Spleen (tissue), 11 donors: ENCODE measurements around the gene CCDC174. TPM values are rescaled to one million over a fixed set of nuclear protein-coding genes. Genes with fewer than 3 reads are reported as not detected.

Source experiments
- DNase-seq: peaks from one replicate; pipeline ENCODE4 v3.0.0-alpha.2; 2020
- H3K27ac ChIP-seq, 8 donors: fragments of 200-600 bp; sonication (generic) in 7 of 8; 1 replicate in 4 of 8; 2 replicates in 4 of 8; pipeline versions ENCODE4 v1.5.0 to v1.8.0; 2016 to 2021; ENCODE audit warnings: inconsistent platforms in 4 of 8, mild to moderate bottlenecking in 4 of 8, moderate library complexity in 1 of 8
- H3K27me3 ChIP-seq, 7 donors: fragments of 200-600 bp; sonication (generic) in 6 of 7; replicated peaks in 1 of 7; 1 replicate in 4 of 7; 2 replicates in 3 of 7; pipeline versions ENCODE4 v1.5.0 to v1.8.0; 2016 to 2021; ENCODE audit warnings: inconsistent platforms in 3 of 7, mild to moderate bottlenecking in 1 of 7
- H3K36me3 ChIP-seq, 6 donors: fragments of 200-600 bp; sonication (generic) in 5 of 6; 1 replicate in 4 of 6; 2 replicates in 2 of 6; pipeline versions ENCODE4 v1.5.0 to v1.8.0; 2016 to 2021; ENCODE audit warnings: inconsistent platforms in 2 of 6
- H3K4me1 ChIP-seq, 6 donors: fragments of 200-600 bp; sonication (generic) in 5 of 6; 1 replicate in 3 of 6; 2 replicates in 3 of 6; pipeline versions ENCODE4 v1.5.0 to v1.8.0; 2016 to 2021; ENCODE audit warnings: inconsistent platforms in 3 of 6
- H3K4me3 ChIP-seq, 8 donors: fragments of 200-600 bp; sonication (generic) in 7 of 8; 1 replicate in 4 of 8; 2 replicates in 4 of 8; pipeline versions ENCODE4 v1.5.0 to v1.8.0; 2016 to 2021; ENCODE audit warnings: inconsistent platforms in 4 of 8, mild to moderate bottlenecking in 4 of 8, moderate library complexity in 2 of 8
- H3K9me3 ChIP-seq, 8 donors: fragments of 200-600 bp; sonication (generic) in 7 of 8; 1 replicate in 4 of 8; 2 replicates in 4 of 8; pipeline versions ENCODE4 v1.5.0 to v1.8.0; 2016 to 2021; ENCODE audit warnings: inconsistent platforms in 4 of 8
- POLR2A ChIP-seq, 3 donors: fragments of 450-650 bp; IDR thresholded peaks; one replicate each; pipeline ENCODE4 v1.5.1; 2017; ENCODE audit warnings: antibody characterized with exemption in 3 of 3, mild to moderate bottlenecking in 1 of 3
- POLR2AphosphoS5 ChIP-seq, 3 donors: sonication (generic); formaldehyde crosslinking; IDR thresholded peaks; one replicate each; pipeline ENCODE4 v1.5.1; 2017; ENCODE audit warnings: antibody characterized with exemption in 3 of 3
- WGBS, 5 donors: extraction: QIAGEN DNeasy Blood & Tissue Kit in 3 of 5; methylation state at CpG; one replicate each; pipeline versions ENCODE4 v1.1.5 to v1.1.7; 2013 to 2018; 5-methylcytosine and 5-hydroxymethylcytosine counted together
- intact Hi-C: fragments of 100-400 bp; cut with DNase I; formaldehyde crosslinking; loops from one replicate; pipeline ENCODE4 v1.15.0; 2023; ENCODE audit warnings: low total_unique reads
- polyA plus RNA-seq, 3 donors: library from polyadenylated mRNA; stranded (reverse); fragments of 200-250 nt; gene quantifications; one replicate each; pipeline ENCODE4 v1.2.1, GENCODE V29; 2013
- total RNA-seq, 7 donors: library from RNA; depleted of rRNA in 3 of 7; stranded (reverse); fragments of >200 nt in 3 of 7; fragmentation: NEBNext Ultra II Directional in 4 of 7; extraction: Animal tissue kit (Norgen Biotek cat#: 25700) in 4 of 7; gene quantifications; one replicate each; pipeline versions ENCODE4 v1.1.0 to v1.2.1, GENCODE V29; 2016 to 2021
- TF ChIP-seq, protein P1 (sequence below), 11 experiments: fragments of 200-600 bp in 7 of 11; fragments of 450-650 bp in 4 of 11; sonication (generic) in 4 of 11; IDR thresholded peaks in 8 of 11; conservative IDR thresholded peaks in 3 of 11; 1 replicate in 7 of 11; 2 replicates in 4 of 11; pipeline versions ENCODE4 v1.4.0 to v1.8.0; 2016 to 2021; ENCODE audit warnings: antibody characterized with exemption in 11 of 11, inconsistent platforms in 4 of 11, mild to moderate bottlenecking in 1 of 11
- donor health status: healthy with polysubstance abuse.
- donor health status: DM: no; HTN: no; CAD: no; lungs with moderate emphysema.
- donor health status: DM: no; HTN: no; CAD: no.
- donor health status: Bipolar disorder and iron deficiency.
- donor health status: healthy.
- donor health status: DM: no; HTN: no; CAD: no.
- donor health status: DM: yes; HTN: yes; CAD: no.

CCDC174 gene
- total and polyA plus RNA-seq, 10 donors = 14.0 to 41.0 (median 29.2) TPM

DNA sequence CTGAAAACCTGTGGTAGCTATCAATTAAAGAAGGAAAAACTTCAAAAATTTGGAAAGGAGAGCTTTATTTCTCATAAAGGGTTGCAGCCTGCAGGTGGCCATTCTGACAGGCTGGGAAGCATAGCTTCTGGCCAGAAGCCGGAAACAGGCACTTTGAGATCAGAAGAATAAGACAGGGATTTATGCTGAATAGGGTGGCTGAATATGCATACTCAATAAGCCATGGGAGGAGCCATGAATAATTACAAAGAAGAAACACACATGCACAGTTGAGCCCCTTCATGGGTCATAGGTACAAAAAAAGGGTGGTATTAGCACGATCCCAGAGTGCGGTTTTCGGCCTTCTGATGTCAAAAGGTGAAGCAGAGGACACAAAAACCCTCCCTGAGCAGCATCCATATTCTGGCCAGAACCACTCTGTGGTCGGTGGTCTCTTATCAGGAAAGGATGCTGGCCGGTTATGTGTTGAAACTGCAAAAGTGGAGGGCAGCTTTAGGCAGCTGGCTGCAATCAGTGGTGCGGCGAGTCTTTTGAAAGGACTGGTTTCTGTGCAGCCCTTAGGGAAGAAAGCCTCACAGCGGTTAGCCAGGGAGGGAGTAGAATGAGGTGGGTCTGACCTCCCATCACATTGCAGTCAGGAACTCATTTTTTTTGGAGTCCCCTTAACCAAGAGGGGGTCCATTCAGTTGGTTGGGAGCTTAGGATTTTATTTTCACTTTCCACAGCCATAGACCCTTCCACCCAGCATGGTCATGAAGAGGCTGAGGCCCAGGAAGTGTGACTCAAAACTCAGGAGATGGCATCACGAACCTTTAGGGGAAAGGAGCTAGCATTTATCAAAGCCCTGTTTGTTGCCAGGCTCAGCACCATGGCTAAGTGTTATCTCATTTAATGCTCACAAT, 34.7 kb upstream of the CCDC174 start:
- Histone ChIP-seq H3K36me3 (no peaks in the 10 kb centered on the region), H3K27me3 (peaks cover 0 to 34% (median 0%) of the 10 kb centered on the region in 7 donors), H3K27ac (no peak overlapping the region), H3K4me1 (no peaks in the 10 kb centered on the region), H3K4me3 (no peak overlapping the region), H3K9me3 (peaks cover 0 to 5% (median 0%) of the 10 kb centered on the region in 8 donors)
- DNase-seq = no peak
- TF ChIP-seq, protein P1, sequence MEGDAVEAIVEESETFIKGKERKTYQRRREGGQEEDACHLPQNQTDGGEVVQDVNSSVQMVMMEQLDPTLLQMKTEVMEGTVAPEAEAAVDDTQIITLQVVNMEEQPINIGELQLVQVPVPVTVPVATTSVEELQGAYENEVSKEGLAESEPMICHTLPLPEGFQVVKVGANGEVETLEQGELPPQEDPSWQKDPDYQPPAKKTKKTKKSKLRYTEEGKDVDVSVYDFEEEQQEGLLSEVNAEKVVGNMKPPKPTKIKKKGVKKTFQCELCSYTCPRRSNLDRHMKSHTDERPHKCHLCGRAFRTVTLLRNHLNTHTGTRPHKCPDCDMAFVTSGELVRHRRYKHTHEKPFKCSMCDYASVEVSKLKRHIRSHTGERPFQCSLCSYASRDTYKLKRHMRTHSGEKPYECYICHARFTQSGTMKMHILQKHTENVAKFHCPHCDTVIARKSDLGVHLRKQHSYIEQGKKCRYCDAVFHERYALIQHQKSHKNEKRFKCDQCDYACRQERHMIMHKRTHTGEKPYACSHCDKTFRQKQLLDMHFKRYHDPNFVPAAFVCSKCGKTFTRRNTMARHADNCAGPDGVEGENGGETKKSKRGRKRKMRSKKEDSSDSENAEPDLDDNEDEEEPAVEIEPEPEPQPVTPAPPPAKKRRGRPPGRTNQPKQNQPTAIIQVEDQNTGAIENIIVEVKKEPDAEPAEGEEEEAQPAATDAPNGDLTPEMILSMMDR (IDR thresholded peaks at IDR 0.05 in 8 of 11, conservative IDR thresholded peaks at IDR 0.05 in 3 of 11) = no peak
- no peak for TF ChIP-seq POLR2AphosphoS5 (IDR thresholded peaks at IDR 0.05)
- TF ChIP-seq POLR2A (IDR thresholded peaks at IDR 0.05) = no peak
- intact Hi-C loops = no loop called here
- 65 to 72% (median 67%) methylated on average over 10 of the region's 10 CpGs for whole genome bisulfite sequencing, 5 donors

GRCh38 chr3:14617508-14618023, 34.0 kb upstream of the CCDC174 start:
- Histone ChIP-seq H3K27ac (no peak overlapping the region), H3K4me1 (no peaks in the 10 kb centered on the region), H3K9me3 (peaks cover 0 to 5% (median 0%) of the 10 kb centered on the region in 8 donors), H3K27me3 (peaks cover 0 to 32% (median 0%) of the 10 kb centered on the region in 7 donors), H3K36me3 (no peaks in the 10 kb centered on the region), H3K4me3 (no peak overlapping the region)
- DNase-seq = no peak
- WGBS, 5 donors = 63 to 83% (median 72%) methylated on average over 6 of the region's 6 CpGs
- intact Hi-C loops = no loop called here
- no peak for TF ChIP-seq POLR2AphosphoS5 (IDR thresholded peaks at IDR 0.05)

GRCh38 chr3:14619605-14620004, 32.0 kb upstream of the CCDC174 start:
- no peak overlapping the region for H3K4me3 ChIP-seq
- intact Hi-C loops = no loop called here
- DNase-seq = no peak
- no peak overlapping the region for H3K27ac ChIP-seq
- WGBS, 5 donors = 47 to 92% (median 55%) methylated on average over 2 of the region's 2 CpGs
- TF ChIP-seq, protein P1 (IDR thresholded peaks at IDR 0.05 in 8 of 11, conservative IDR thresholded peaks at IDR 0.05 in 3 of 11) = no peak
- TF ChIP-seq POLR2A (IDR thresholded peaks at IDR 0.05) (no peak), POLR2AphosphoS5 (IDR thresholded peaks at IDR 0.05) (no peak)
- no peaks in the 10 kb centered on the region for H3K9me3 ChIP-seq
- H3K4me1 ChIP-seq = no peaks in the 10 kb centered on the region
- peaks cover 0 to 18% (median 0%) of the 10 kb centered on the region in 7 donors for H3K27me3 ChIP-seq
- H3K36me3 ChIP-seq = no peaks in the 10 kb centered on the region

DNA sequence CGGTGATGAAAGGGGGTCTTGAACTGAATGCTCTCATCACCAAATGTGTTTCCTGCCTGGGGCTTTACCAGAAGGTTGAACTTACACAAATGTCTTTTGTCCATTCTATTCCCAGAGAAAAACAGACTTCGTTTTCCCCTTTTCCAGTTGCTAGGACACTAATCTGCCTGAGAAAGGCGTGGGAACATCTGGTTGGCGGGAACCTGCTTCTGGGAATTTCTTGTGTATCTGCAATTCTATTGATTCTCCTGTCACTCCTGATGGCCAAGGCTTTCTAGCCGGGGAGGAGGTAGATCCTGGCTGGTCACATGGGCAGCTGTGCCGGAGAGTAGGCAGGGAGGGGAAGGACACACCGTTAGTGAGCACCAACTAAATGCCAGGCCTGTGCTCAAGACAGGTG, 31.1 kb upstream of the CCDC174 start:
- WGBS, 5 donors = 60 to 76% (median 64%) methylated on average over 7 of the region's 7 CpGs
- H3K27ac ChIP-seq = no peak overlapping the region
- no peak for DNase-seq
- no peaks in the 10 kb centered on the region for H3K9me3 ChIP-seq
- no peaks in the 10 kb centered on the region for H3K4me1 ChIP-seq
- TF ChIP-seq POLR2A (IDR thresholded peaks at IDR 0.05) (no peak), POLR2AphosphoS5 (IDR thresholded peaks at IDR 0.05) (no peak)
- TF ChIP-seq, protein P1 (IDR thresholded peaks at IDR 0.05 in 8 of 11, conservative IDR thresholded peaks at IDR 0.05 in 3 of 11) = no peak
- intact Hi-C loops = no loop called here
- H3K4me3 ChIP-seq = no peak overlapping the region
- H3K36me3 ChIP-seq = no peaks in the 10 kb centered on the region
- peaks cover 0 to 18% (median 0%) of the 10 kb centered on the region in 7 donors for H3K27me3 ChIP-seq
